ENCODE data around the gene PDE6D.

The PDE6D gene

DNA sequence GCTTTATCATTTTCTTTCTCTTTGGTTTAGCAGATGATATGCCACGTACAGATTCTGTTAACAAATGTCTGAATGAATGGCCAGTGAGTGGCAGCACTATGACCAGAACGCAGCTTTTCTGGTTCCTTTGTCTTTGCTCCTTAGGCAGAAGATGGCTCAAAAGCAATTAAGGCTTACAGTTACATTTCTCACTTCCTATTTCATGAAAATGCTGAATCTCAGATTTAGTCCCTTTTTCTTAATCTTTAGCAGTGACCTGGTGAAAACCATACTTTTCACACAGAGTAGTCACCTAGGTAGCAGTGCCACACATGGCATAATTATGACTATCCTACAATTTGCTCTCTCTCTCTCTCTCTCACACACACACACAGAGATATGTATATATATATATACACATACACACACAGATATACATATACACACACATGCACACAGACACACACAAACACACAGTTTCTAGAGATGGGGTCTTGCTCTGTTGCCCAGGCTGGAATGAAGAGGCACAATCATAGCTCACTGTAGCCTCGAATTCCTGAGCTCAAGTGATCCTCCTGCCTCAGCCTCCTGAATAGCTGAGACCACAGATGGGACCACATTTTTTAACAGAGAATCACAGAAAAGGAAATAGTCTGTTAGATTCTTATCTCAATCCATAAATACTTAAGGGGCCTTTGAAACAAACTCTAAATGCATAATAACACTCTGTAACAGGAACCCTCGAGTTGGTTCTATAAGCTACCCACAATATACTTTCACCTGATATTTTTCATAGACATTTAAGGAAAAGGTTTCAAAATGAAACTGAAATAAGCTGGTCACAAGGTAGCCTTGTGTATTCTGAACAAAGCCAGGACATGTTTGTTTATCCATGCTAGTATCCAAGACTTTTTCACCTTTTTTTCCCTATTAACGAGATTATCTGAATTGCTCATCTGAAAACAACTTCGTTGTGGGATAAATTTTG, 11.6 kb downstream of the PDE6D start:
- TF ChIP-seq, protein P1, sequence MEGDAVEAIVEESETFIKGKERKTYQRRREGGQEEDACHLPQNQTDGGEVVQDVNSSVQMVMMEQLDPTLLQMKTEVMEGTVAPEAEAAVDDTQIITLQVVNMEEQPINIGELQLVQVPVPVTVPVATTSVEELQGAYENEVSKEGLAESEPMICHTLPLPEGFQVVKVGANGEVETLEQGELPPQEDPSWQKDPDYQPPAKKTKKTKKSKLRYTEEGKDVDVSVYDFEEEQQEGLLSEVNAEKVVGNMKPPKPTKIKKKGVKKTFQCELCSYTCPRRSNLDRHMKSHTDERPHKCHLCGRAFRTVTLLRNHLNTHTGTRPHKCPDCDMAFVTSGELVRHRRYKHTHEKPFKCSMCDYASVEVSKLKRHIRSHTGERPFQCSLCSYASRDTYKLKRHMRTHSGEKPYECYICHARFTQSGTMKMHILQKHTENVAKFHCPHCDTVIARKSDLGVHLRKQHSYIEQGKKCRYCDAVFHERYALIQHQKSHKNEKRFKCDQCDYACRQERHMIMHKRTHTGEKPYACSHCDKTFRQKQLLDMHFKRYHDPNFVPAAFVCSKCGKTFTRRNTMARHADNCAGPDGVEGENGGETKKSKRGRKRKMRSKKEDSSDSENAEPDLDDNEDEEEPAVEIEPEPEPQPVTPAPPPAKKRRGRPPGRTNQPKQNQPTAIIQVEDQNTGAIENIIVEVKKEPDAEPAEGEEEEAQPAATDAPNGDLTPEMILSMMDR (IDR thresholded peaks at IDR 0.05; ENCODE audit: control insufficient read depth, extremely low read depth, insufficient read depth) = no peak
- DNase-seq (ENCODE audit: low read depth) = no peak

DNA sequence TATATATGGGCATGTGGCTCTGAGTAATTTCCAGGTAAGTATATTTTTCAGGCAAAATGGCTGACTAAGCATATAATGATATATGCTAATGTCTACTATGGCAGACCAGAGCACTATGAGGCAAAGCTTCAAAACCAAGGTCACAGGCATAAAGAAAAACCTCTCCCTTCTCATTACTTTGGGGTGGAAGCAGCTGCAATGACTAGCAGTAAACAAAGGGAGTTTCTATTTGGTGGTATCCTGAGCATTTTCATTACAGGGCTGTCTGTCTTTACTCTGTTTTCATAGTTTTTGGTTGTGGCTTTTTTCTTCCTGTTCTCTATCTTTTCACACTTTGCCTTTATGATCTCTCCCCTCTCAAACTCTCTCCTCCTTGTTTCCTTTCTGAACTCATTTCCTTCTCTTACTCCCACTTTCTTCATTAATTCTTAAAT, 15.6 kb downstream of the PDE6D start:
- TF ChIP-seq, protein P1 (IDR thresholded peaks at IDR 0.05; ENCODE audit: control insufficient read depth, extremely low read depth, insufficient read depth) = no peak
- DNase-seq (ENCODE audit: low read depth) = no peak
- no peak overlapping the region for H3K4me3 ChIP-seq (ENCODE audit: low read depth, low read length)

More for the DNA sequence above, 11.6 kb downstream of the PDE6D start:
- no peak overlapping the region for H3K4me3 ChIP-seq (ENCODE audit: low read depth, low read length)

DNA sequence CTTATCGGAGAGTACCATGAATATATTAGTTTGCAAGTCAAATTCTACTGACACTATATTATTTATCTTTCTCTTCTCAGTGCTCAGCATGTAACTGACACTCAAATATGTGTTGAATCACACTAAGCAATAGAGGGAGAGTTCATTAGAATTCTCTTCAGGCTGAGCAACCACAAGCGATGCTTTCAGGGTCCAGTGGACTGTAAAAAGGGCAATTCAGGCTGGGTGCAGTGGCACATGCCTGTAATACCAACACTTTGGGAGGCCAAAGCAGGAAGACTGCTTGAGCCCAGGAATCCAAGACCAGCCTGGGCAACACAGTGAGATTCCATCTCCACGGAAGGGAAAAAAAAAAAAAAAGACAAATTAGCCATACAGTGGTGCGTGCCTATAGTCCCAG, 16.3 kb downstream of the PDE6D start:
- H3K4me3 ChIP-seq (ENCODE audit: low read depth, low read length) = no peak overlapping the region
- TF ChIP-seq, protein P1 (IDR thresholded peaks at IDR 0.05; ENCODE audit: control insufficient read depth, extremely low read depth, insufficient read depth) = no peak
- DNase-seq (ENCODE audit: low read depth) = no peak

DNA sequence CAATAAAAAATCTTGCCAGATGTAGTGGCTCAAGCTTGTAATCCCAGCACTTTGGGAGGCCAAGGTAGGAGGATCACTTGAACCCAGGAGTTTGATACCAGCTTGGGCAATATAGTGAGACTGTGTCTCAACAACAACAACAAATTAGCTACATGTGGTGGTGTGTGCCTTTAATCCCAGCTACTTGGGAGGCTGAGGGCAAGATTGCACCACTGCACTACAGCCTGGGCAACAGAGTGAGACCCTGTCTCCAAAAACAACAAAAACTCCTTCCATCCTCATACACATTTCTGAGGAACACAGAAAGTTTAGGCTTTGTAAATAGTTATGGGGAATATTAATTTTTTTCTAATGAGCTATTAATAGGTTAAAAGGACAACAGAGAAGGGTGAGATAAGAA, 17.0 kb downstream of the PDE6D start:
- DNase-seq (ENCODE audit: low read depth) = no peak
- TF ChIP-seq, protein P1 (IDR thresholded peaks at IDR 0.05; ENCODE audit: control insufficient read depth, extremely low read depth, insufficient read depth) = no peak
- no peak overlapping the region for H3K4me3 ChIP-seq (ENCODE audit: low read depth, low read length)

DNA sequence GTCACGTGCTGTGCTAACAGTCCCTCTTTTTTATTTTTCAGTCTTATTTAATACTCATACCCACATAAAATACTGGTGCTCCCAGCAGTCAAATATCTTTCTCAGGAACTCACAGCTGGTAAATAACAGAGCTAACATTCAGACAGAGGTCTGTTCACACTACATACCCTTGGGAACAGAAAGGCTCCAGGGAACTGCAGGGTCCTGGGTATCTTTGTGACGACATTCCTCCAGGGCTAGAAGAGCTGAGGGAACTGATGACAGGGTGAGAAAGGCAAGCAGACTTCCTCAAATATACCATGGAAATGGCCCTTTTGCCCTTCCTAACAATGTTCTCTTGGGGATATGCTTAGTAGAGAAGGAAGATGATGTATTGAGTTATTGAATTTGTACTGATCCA, 19.3 kb downstream of the PDE6D start:
- no peak overlapping the region for H3K4me3 ChIP-seq (ENCODE audit: low read depth, low read length)
- TF ChIP-seq, protein P1 (IDR thresholded peaks at IDR 0.05; ENCODE audit: control insufficient read depth, extremely low read depth, insufficient read depth) = no peak
- no peak for DNase-seq (ENCODE audit: low read depth)

DNA sequence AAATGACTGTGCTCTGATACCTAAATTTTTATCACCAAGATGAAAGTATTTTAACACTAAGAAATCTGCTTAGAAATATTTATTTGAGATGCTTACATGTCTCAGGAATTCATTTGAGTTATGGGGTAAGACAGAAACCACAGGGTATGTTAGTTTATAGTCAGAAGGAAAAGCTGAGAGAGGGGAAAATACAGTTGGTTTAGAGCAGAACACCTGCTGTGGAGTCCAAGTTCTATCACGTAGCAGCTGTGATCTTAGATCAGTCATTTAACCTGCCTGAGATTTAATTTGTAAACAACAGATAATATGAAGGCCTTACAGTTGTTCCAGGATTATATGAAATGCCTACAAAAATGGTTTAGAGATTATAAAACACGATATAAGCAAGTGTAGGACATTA, 29.0 kb downstream of the PDE6D start:
- H3K4me3 ChIP-seq (ENCODE audit: low read depth, low read length) = no peak overlapping the region
- TF ChIP-seq, protein P1 (IDR thresholded peaks at IDR 0.05; ENCODE audit: control insufficient read depth, extremely low read depth, insufficient read depth) = no peak
- DNase-seq (ENCODE audit: low read depth) = no peak

Measured in LNCaP clone FGC (cell line).